Naive thymus-derived CD4-positive, alpha-beta T cell (primary cell): Measurements from ENCODE around the gene FRMPD4. TPM values are rescaled to one million over a fixed set of nuclear protein-coding genes. Genes with fewer than 3 reads are reported as not detected.

ENCODE experiments used
- ATAC-seq: fragments of 150-1000 bp; cut with Tn5 transposase; 2 replicates; pipeline ENCODE4 v1.10.0; 2021; ENCODE audit warnings: mild to moderate bottlenecking, moderate library complexity
- CTCF ChIA-PET: fragments of 350-600 bp; sonication (Branson Sonifier 250); formaldehyde crosslinking; loops from one replicate; lab custom pipeline; 2021; ENCODE audit warnings: antibody characterized with exemption; lab: Charles Lee
- POLR2A ChIA-PET: fragments of 350-600 bp; sonication (Branson Sonifier 250); formaldehyde crosslinking; loops from one replicate; lab custom pipeline; 2021; ENCODE audit warnings: antibody characterized with exemption, inconsistent platforms; lab: Charles Lee
- DNase-seq, 9 donors: peaks; one replicate each; pipeline versions ENCODE4 v3.0.0 to v3.0.0-alpha.2; 2020 to 2022; ENCODE audit warnings: mixed read lengths in 1 of 9
- H3K27ac ChIP-seq: one replicate; pipeline ENCODE4 v1.7.0; 2013; ENCODE audit warnings: mild to moderate bottlenecking, low read depth, low read length, moderate library complexity
- H3K27me3 ChIP-seq, 2 donors: one replicate each; pipeline ENCODE4 v1.7.0; 2013; ENCODE audit warnings: low read length in 2 of 2, mild to moderate bottlenecking in 2 of 2, moderate library complexity in 2 of 2; ENCODE audit not compliant: control insufficient read depth in 2 of 2, insufficient read depth in 2 of 2
- H3K36me3 ChIP-seq, 3 experiments: 1 replicate in 2 of 3; 2 replicates in 1 of 3; pipeline ENCODE4 v1.7.0; 2013; ENCODE audit warnings: low read length in 3 of 3, mild to moderate bottlenecking in 3 of 3, moderate library complexity in 1 of 3; ENCODE audit not compliant: insufficient read depth in 3 of 3, control insufficient read depth in 2 of 3
- H3K4me1 ChIP-seq, 2 donors: one replicate each; pipeline ENCODE4 v1.7.0; 2013; ENCODE audit warnings: low read length in 2 of 2, mild to moderate bottlenecking in 2 of 2, moderate library complexity in 1 of 2; ENCODE audit not compliant: control insufficient read depth in 2 of 2, insufficient read depth in 2 of 2
- H3K4me3 ChIP-seq: 2 replicates; pipeline ENCODE4 v1.7.0; 2013; ENCODE audit warnings: mild to moderate bottlenecking, low read length
- H3K9me3 ChIP-seq, 3 experiments: 1 replicate in 2 of 3; 2 replicates in 1 of 3; pipeline ENCODE4 v1.7.0; 2013; ENCODE audit warnings: low read length in 3 of 3; ENCODE audit not compliant: control insufficient read depth in 2 of 3
- H3K27ac Mint-ChIP-seq, 9 donors: one replicate each; pipeline ENCODE4 v1.8.0; 2020 to 2022; ENCODE audit warnings: mixed read lengths in 9 of 9, mild to moderate bottlenecking in 8 of 9, moderate library complexity in 5 of 9, inconsistent platforms in 2 of 9
- H3K27me3 Mint-ChIP-seq, 5 donors: one replicate each; pipeline ENCODE4 v1.8.0; 2021 to 2022; ENCODE audit warnings: mixed read lengths in 5 of 5, mild to moderate bottlenecking in 1 of 5
- H3K36me3 Mint-ChIP-seq, 5 donors: one replicate each; pipeline ENCODE4 v1.8.0; 2020 to 2022; ENCODE audit warnings: mixed read lengths in 5 of 5, mild to moderate bottlenecking in 3 of 5, inconsistent platforms in 1 of 5
- H3K4me1 Mint-ChIP-seq, 7 donors: one replicate each; pipeline ENCODE4 v1.8.0; 2020 to 2022; ENCODE audit warnings: mixed read lengths in 7 of 7, mild to moderate bottlenecking in 3 of 7, inconsistent platforms in 1 of 7
- H3K4me3 Mint-ChIP-seq, 10 donors: one replicate each; pipeline ENCODE4 v1.8.0; 2020 to 2022; ENCODE audit warnings: mild to moderate bottlenecking in 10 of 10, mixed read lengths in 10 of 10, moderate library complexity in 6 of 10, inconsistent platforms in 2 of 10
- H3K9me3 Mint-ChIP-seq, 11 donors: one replicate each; pipeline ENCODE4 v1.8.0; 2020 to 2022; ENCODE audit warnings: mixed read lengths in 11 of 11, mild to moderate bottlenecking in 4 of 11, inconsistent platforms in 1 of 11, moderate library complexity in 1 of 11
- intact Hi-C, 2 donors: fragments of 100-400 bp; cut with micrococcal nuclease; formaldehyde crosslinking; loops; one replicate each; pipeline ENCODE4 v1.15.1; 2023
- polyA plus RNA-seq, 2 donors: library from polyadenylated mRNA; unstranded; fragments of 300-500 nt; fragmentation: Illumina TruSeq; gene quantifications; one replicate each; pipeline ENCODE4 v1.2.3, GENCODE V29; 2021
- total RNA-seq, 6 experiments: library from RNA in 5 of 6; stranded (reverse) in 5 of 6; gene quantifications; 1 replicate in 5 of 6; 2 replicates in 1 of 6; pipeline ENCODE4 v1.2.3 and lab custom pipeline; 2021 to 2026

Gene FRMPD4
- total and polyA plus RNA-seq, 7 experiments from 2014 or later, result not detected

DNA sequence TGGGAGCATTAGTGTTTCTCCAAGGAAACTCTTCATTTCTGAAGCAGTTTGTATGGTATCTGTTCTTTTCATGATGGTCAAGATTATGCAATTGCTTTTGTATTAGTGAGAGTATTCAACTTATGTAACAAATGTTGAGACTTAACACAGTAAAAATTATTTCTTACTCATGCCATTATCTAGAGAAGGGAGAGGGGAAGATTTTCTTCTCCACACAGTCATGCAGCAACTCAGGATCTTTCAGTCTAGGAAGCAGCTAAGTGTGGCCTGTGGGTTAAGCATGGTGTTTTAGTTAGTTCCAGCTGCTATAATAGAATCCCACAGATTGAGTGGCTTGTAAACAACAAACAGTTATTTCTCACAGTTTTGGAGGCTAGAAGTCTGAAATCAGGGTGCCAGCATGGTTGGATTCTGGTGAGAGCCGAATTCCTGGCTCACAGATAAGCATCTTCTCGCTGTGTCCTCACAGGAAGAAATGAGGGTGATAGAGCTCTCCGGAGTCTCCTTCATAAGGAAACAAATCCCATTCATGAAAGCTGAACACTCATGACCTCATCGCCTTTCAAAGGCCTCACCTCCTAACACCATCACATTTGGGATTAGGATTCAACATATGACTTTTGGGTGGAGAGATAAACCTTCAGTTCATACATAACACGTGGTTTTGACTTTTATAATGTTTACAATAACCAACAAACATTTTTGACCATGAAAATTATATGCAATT, 101.2 kb downstream of the FRMPD4 start:
- ATAC-seq, result no peak
- no peak overlapping the region for H3K4me3 Mint-ChIP-seq
- peaks cover 0 to 5% (median 0%) of the 10 kb centered on the region in 11 donors for H3K9me3 Mint-ChIP-seq
- Histone ChIP-seq H3K4me3 (no peak overlapping the region), H3K27ac (no peak overlapping the region), H3K4me1 (no peaks in the 10 kb centered on the region), H3K27me3 (no peaks in the 10 kb centered on the region), H3K36me3 (no peaks in the 10 kb centered on the region), H3K9me3 (no peaks in the 10 kb centered on the region)
- POLR2A ChIA-PET, result no interaction called here
- no peaks in the 10 kb centered on the region for H3K4me1 Mint-ChIP-seq
- CTCF ChIA-PET, result no interaction called here
- no peaks in the 10 kb centered on the region for H3K36me3 Mint-ChIP-seq
- intact Hi-C loops, result no loop called here
- no peak for DNase-seq
- H3K27me3 Mint-ChIP-seq, result no peaks in the 10 kb centered on the region
- H3K27ac Mint-ChIP-seq, result no peak overlapping the region

- ChIA-PET CTCF (no interaction called here), POLR2A (no interaction called here)
- no peak overlapping the region for H3K4me3 ChIP-seq
- H3K36me3 Mint-ChIP-seq, result no peaks in the 10 kb centered on the region
- no peak overlapping the region for H3K27ac Mint-ChIP-seq
- no peak overlapping the region for H3K4me3 Mint-ChIP-seq
- no peaks in the 10 kb centered on the region for H3K36me3 ChIP-seq
- intact Hi-C loops, result no loop called here
- no peaks in the 10 kb centered on the region for H3K9me3 ChIP-seq
- peaks cover 0 to 5% (median 0%) of the 10 kb centered on the region in 11 donors for H3K9me3 Mint-ChIP-seq
- H3K27ac ChIP-seq, result no peak overlapping the region
- H3K27me3 Mint-ChIP-seq, result no peaks in the 10 kb centered on the region
- ATAC-seq (no peak), DNase-seq (no peak)
- no peaks in the 10 kb centered on the region for H3K4me1 ChIP-seq
- no peaks in the 10 kb centered on the region for H3K4me1 Mint-ChIP-seq
- H3K27me3 ChIP-seq, result no peaks in the 10 kb centered on the region
These were observed 102.2 kb downstream of the FRMPD4 start for GRCh38 chrX:12240491-12240890.

DNA sequence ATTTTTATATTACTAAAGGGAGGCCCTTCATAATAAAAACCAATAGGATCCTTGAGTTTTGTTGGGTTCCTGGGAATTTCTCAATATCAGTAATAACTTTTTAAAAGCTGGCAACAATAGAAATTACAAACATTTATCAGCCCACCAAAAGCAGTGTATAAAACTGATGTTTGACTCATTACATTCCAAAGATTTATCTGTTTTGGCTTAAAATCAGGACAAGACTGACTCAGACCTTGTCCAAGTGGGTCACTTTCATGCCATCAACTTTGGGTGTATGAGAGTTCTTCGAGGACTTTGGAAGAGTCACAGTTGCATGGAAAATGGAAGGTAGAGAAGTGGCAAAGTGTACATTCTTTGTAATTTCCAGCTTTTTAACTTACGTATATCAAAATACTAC, 102.8 kb downstream of the FRMPD4 start:
- CTCF ChIA-PET, result no interaction called here
- no peaks in the 10 kb centered on the region for H3K27me3 Mint-ChIP-seq

DNA sequence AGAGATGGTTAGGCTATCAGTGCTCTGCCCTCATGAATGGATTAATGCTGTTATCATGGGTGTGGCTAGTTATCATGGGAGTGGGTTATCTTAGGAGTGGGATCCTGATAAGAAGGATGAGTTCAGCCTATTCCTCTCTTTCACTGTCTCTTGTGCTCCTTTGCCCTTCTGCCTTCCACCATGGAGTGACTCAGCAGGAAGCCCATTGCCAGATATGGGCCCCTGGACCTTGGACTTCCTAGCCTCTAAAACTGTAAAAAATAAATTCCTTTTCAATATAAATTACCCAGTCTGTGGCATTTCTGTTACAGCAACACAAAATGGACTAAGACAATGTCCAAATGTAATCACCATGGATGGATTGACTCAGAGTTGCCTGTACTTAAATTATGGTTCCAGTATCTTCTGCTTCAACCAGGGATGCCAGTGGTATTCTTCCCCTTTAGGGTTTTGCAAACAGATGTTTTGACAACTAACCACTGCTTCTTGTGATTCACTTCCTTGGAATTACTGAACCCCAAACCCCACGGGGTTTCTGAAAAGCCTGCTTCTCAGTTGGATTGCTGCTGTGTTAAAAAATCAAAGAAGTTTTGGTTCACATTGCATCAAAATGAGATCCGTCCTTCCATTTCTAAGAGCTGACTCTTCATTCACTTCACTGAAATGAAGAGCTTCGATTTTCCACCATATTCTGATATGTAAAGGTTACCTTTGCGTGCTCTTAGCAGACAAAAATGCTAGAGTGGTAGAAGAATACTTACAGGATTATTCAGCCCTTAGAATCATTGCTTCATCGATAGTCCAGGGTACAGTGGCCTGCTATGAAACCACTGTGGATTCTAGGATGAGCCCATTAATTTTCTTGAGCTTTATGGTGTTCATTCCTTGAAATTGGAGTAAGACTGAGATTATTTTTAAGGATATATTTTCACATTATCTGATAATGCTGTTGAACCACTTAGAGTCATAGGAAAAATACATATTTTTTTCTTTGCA, 107.7 kb downstream of the FRMPD4 start:
- H3K4me3 ChIP-seq, result no peak overlapping the region
- Mint-ChIP-seq H3K27me3 (peaks cover 0 to 5% (median 0%) of the 10 kb centered on the region in 5 donors), H3K9me3 (peaks cover 0 to 2% (median 0%) of the 10 kb centered on the region in 11 donors), H3K4me3 (no peak overlapping the region), H3K36me3 (no peaks in the 10 kb centered on the region), H3K4me1 (no peaks in the 10 kb centered on the region), H3K27ac (no peak overlapping the region)
- no peaks in the 10 kb centered on the region for H3K27me3 ChIP-seq
- no peaks in the 10 kb centered on the region for H3K9me3 ChIP-seq
- no peak overlapping the region for H3K27ac ChIP-seq
- ChIA-PET CTCF (no interaction called here), POLR2A (no interaction called here)
- intact Hi-C loops, result no loop called here
- no peaks in the 10 kb centered on the region for H3K36me3 ChIP-seq
- DNase-seq, result no peak
- H3K4me1 ChIP-seq, result no peaks in the 10 kb centered on the region
- no peak for ATAC-seq

More for the DNA sequence above, 102.8 kb downstream of the FRMPD4 start:
- POLR2A ChIA-PET, result no interaction called here
- H3K27ac ChIP-seq, result no peak overlapping the region
- no peaks in the 10 kb centered on the region for H3K4me1 ChIP-seq
- H3K9me3 Mint-ChIP-seq, result peaks cover 0 to 5% (median 0%) of the 10 kb centered on the region in 11 donors
- H3K27ac Mint-ChIP-seq, result no peak overlapping the region
- no peaks in the 10 kb centered on the region for H3K4me1 Mint-ChIP-seq
- no peaks in the 10 kb centered on the region for H3K36me3 Mint-ChIP-seq
- no peaks in the 10 kb centered on the region for H3K27me3 ChIP-seq
- DNase-seq (no peak), ATAC-seq (no peak)
- H3K9me3 ChIP-seq, result no peaks in the 10 kb centered on the region
- intact Hi-C loops, result no loop called here
- H3K4me3 ChIP-seq, result no peak overlapping the region
- H3K36me3 ChIP-seq, result no peaks in the 10 kb centered on the region
- no peak overlapping the region for H3K4me3 Mint-ChIP-seq

GRCh38 chrX:12249997-12250396, 111.7 kb downstream of the FRMPD4 start:
- Mint-ChIP-seq H3K9me3 (peaks cover 0 to 3% (median 0%) of the 10 kb centered on the region in 11 donors), H3K27ac (no peak overlapping the region), H3K27me3 (peaks cover 0 to 5% (median 0%) of the 10 kb centered on the region in 5 donors), H3K4me1 (no peaks in the 10 kb centered on the region), H3K36me3 (no peaks in the 10 kb centered on the region), H3K4me3 (no peak overlapping the region)
- H3K36me3 ChIP-seq, result no peaks in the 10 kb centered on the region
- no peaks in the 10 kb centered on the region for H3K27me3 ChIP-seq
- ATAC-seq, result no peak
- H3K9me3 ChIP-seq, result no peaks in the 10 kb centered on the region
- no peak overlapping the region for H3K4me3 ChIP-seq
- DNase-seq, result no peak
- CTCF ChIA-PET, result no interaction called here
- intact Hi-C loops, result no loop called here
- H3K4me1 ChIP-seq, result no peaks in the 10 kb centered on the region
- POLR2A ChIA-PET, result no interaction called here
- H3K27ac ChIP-seq, result no peak overlapping the region

DNA sequence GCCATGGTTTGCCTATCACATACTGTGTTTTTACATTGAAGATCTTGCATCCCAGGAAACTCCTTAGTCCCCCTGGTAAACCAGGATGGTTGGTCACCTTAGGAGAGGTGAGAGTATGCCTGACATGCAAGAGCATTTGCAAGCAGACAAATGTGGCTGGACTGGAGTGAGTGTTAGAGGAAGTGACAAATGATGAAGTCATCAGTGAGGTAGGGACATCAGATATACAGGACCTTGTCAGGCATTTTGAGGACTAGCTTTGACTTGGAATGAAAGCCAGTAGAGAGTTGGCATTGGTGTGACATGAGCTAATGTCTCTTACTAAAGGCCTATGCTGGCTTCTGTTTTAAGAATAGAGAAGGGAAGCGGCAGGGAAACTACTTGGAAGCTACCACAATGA, 124.9 kb downstream of the FRMPD4 start:
- ChIA-PET CTCF (no interaction called here), POLR2A (no interaction called here)
- no peaks in the 10 kb centered on the region for H3K36me3 Mint-ChIP-seq
- no peak for DNase-seq
- Histone ChIP-seq H3K36me3 (no peaks in the 10 kb centered on the region), H3K27me3 (no peaks in the 10 kb centered on the region), H3K4me1 (no peaks in the 10 kb centered on the region), H3K27ac (no peak overlapping the region), H3K4me3 (no peak overlapping the region), H3K9me3 (no peaks in the 10 kb centered on the region)
- no peak for ATAC-seq
- H3K9me3 Mint-ChIP-seq, result peaks cover 0 to 7% (median 0%) of the 10 kb centered on the region in 11 donors
- H3K4me1 Mint-ChIP-seq, result no peaks in the 10 kb centered on the region
- intact Hi-C loops, result no loop called here
- H3K27me3 Mint-ChIP-seq, result peaks cover 0 to 8% (median 5%) of the 10 kb centered on the region in 5 donors
- no peak overlapping the region for H3K27ac Mint-ChIP-seq
- no peak overlapping the region for H3K4me3 Mint-ChIP-seq
